Vagina (tissue), 2 donors: ENCODE data around the gene GPR151.

Source experiments
- POLR2A ChIP-seq, 2 donors: fragments of 450-650 bp; IDR thresholded peaks; one replicate each; pipeline ENCODE4 v1.6.1; 2017; ENCODE audit warnings: antibody characterized with exemption in 2 of 2, mild to moderate bottlenecking in 2 of 2, moderate library complexity in 2 of 2
- POLR2AphosphoS5 ChIP-seq, 2 donors: sonication (generic); formaldehyde crosslinking; IDR thresholded peaks; one replicate each; pipeline ENCODE4 v1.9.0; 2017; ENCODE audit warnings: antibody characterized with exemption in 2 of 2, mild to moderate bottlenecking in 2 of 2, low read depth in 1 of 2; ENCODE audit not compliant: insufficient read depth in 1 of 2
- TF ChIP-seq, protein P1 (sequence below), 3 experiments: fragments of 450-650 bp in 2 of 3; fragments of 200-600 bp in 1 of 3; sonication (generic) in 1 of 3; IDR thresholded peaks; one replicate each; pipeline ENCODE4 v1.5.1; 2017 to 2019; ENCODE audit warnings: antibody characterized with exemption in 3 of 3, mild to moderate bottlenecking in 2 of 3, moderate library complexity in 2 of 3

- TF ChIP-seq, protein P1, sequence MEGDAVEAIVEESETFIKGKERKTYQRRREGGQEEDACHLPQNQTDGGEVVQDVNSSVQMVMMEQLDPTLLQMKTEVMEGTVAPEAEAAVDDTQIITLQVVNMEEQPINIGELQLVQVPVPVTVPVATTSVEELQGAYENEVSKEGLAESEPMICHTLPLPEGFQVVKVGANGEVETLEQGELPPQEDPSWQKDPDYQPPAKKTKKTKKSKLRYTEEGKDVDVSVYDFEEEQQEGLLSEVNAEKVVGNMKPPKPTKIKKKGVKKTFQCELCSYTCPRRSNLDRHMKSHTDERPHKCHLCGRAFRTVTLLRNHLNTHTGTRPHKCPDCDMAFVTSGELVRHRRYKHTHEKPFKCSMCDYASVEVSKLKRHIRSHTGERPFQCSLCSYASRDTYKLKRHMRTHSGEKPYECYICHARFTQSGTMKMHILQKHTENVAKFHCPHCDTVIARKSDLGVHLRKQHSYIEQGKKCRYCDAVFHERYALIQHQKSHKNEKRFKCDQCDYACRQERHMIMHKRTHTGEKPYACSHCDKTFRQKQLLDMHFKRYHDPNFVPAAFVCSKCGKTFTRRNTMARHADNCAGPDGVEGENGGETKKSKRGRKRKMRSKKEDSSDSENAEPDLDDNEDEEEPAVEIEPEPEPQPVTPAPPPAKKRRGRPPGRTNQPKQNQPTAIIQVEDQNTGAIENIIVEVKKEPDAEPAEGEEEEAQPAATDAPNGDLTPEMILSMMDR (IDR thresholded peaks at IDR 0.05) = no peak
- TF ChIP-seq POLR2AphosphoS5 (IDR thresholded peaks at IDR 0.05; ENCODE audit: insufficient read depth in 1 of 2, low read depth in 1 of 2) = no peak
- no peak for TF ChIP-seq POLR2A (IDR thresholded peaks at IDR 0.05)
Observed at GRCh38 chr5:146561711-146562110, 45.7 kb upstream of the GPR151 start.
